SK-N-SH (cell line): ENCODE measurements around the gene PDE8A. TPM values are rescaled to one million over a fixed set of nuclear protein-coding genes. Genes with fewer than 3 reads are reported as not detected.

ENCODE experiments used
- CTCF ChIA-PET: fragments of 300-600, 350-600 bp; formaldehyde crosslinking; extraction: SDS; loops from one replicate; lab custom pipeline; 2021; lab: Yijun Ruan, JAX
- POLR2A ChIA-PET: fragments of 350-600 bp; sonication (Branson Sonifier 250); formaldehyde crosslinking; extraction: SDS; loops from one replicate; lab custom pipeline; 2020; ENCODE audit warnings: antibody characterized with exemption, inconsistent platforms; lab: Yijun Ruan, JAX
- DNase-seq: peaks from one replicate; pipeline ENCODE4 v3.0.0; 2012
- H2AFZ ChIP-seq: fragments of 200-600 bp; sonication (generic); 2 replicates; pipeline ENCODE4 v1.8.1; 2016; ENCODE audit warnings: antibody characterized with exemption, mild to moderate bottlenecking, low read depth
- H3F3A ChIP-seq: fragments of 200-600 bp; sonication (generic); replicated peaks from 2 replicates; pipeline ENCODE3; 2016; ENCODE audit warnings: antibody characterized with exemption, mild to moderate bottlenecking; ENCODE audit not compliant: insufficient read depth
- H3K27ac ChIP-seq, 2 experiments: fragments of 200-500 bp in 1 of 2; fragments of 200-600 bp in 1 of 2; sonication (Bioruptor generic) in 1 of 2; sonication (generic), shearing (Covaris generic) in 1 of 2; 2 replicates each; pipeline versions ENCODE4 v1.5.1 to v1.6.1; 2014 to 2016; ENCODE audit warnings: low read depth in 2 of 2, inconsistent platforms in 1 of 2, low read length in 1 of 2, mild to moderate bottlenecking in 1 of 2, mixed read lengths in 1 of 2
- H3K27me3 ChIP-seq: fragments of 200-600 bp; sonication (generic), shearing (Covaris generic); 2 replicates; pipeline ENCODE4 v1.6.1; 2016; ENCODE audit warnings: mixed run types; ENCODE audit not compliant: insufficient read depth
- H3K36me3 ChIP-seq, 2 experiments: fragments of 200-500 bp in 1 of 2; fragments of 200-600 bp in 1 of 2; sonication (Bioruptor generic) in 1 of 2; sonication (generic) in 1 of 2; replicated peaks in 1 of 2; 2 replicates each; pipeline versions ENCODE3 to v1.5.1; 2014 to 2016; ENCODE audit warnings: low read length in 1 of 2, mild to moderate bottlenecking in 1 of 2; ENCODE audit not compliant: insufficient read depth in 2 of 2, control insufficient read depth in 1 of 2
- H3K4me1 ChIP-seq, 2 experiments: fragments of 200-500 bp in 1 of 2; fragments of 200-600 bp in 1 of 2; sonication (Bioruptor generic) in 1 of 2; sonication (generic), shearing (Covaris generic) in 1 of 2; 2 replicates each; pipeline versions ENCODE4 v1.5.1 to v1.6.1; 2014 to 2016; ENCODE audit warnings: low read depth in 1 of 2, low read length in 1 of 2, mixed run types in 1 of 2; ENCODE audit not compliant: insufficient read depth in 2 of 2, control insufficient read depth in 1 of 2
- H3K4me2 ChIP-seq: fragments of 200-600 bp; sonication (generic), shearing (Covaris generic); 2 replicates; pipeline ENCODE4 v1.6.1; 2017; ENCODE audit warnings: mixed run types
- H3K4me3 ChIP-seq, 2 experiments: fragments of 200-500 bp in 1 of 2; fragments of 200-600 bp in 1 of 2; sonication (Bioruptor generic) in 1 of 2; sonication (generic), shearing (Covaris generic) in 1 of 2; 2 replicates each; pipeline versions ENCODE4 v1.5.1 to v1.8.1; 2014 to 2016; ENCODE audit warnings: low read depth in 2 of 2, inconsistent platforms in 1 of 2, low read length in 1 of 2, mild to moderate bottlenecking in 1 of 2, mixed read lengths in 1 of 2, moderate library complexity in 1 of 2
- H3K79me2 ChIP-seq: fragments of 200-600 bp; sonication (generic); 2 replicates; pipeline ENCODE4 v1.8.1; 2017; ENCODE audit warnings: mild to moderate bottlenecking; ENCODE audit not compliant: insufficient read depth
- H3K9ac ChIP-seq: fragments of 200-600 bp; sonication (generic); 2 replicates; pipeline ENCODE4 v1.6.1; 2017; ENCODE audit warnings: mixed run types
- H3K9me2 ChIP-seq: fragments of 200-600 bp; sonication (generic); 2 replicates; pipeline ENCODE4 v1.6.1; 2017; ENCODE audit warnings: mixed run types
- H3K9me3 ChIP-seq: fragments of 200-600 bp; sonication (generic); 2 replicates; pipeline ENCODE4 v1.6.1; 2017; ENCODE audit warnings: mixed run types, mild to moderate bottlenecking, moderate library complexity
- H4K20me1 ChIP-seq: fragments of 200-600 bp; sonication (generic); 2 replicates; pipeline ENCODE4 v1.6.1; 2017; ENCODE audit warnings: mild to moderate bottlenecking, mixed run types; ENCODE audit not compliant: insufficient read depth
- ELF1 ChIP-seq: IDR thresholded peaks from 2 replicates; pipeline ENCODE4 v1.4.0; 2012
- GABPA ChIP-seq: IDR thresholded peaks from 2 replicates; pipeline ENCODE4 v1.4.0; 2012; ENCODE audit warnings: low read depth, mild to moderate bottlenecking
- GATA2 ChIP-seq: sonication (generic); formaldehyde crosslinking; IDR thresholded peaks from 2 replicates; pipeline ENCODE4 v1.5.0; 2020; ENCODE audit warnings: mild to moderate bottlenecking, missing genetic modification reagents
- JUND ChIP-seq: IDR thresholded peaks from 2 replicates; pipeline ENCODE4 v1.4.0; 2012
- MAX ChIP-seq: IDR thresholded peaks from 2 replicates; pipeline ENCODE4 v1.4.0; 2012; ENCODE audit warnings: low read depth
- MXI1 ChIP-seq: IDR thresholded peaks from 2 replicates; pipeline ENCODE4 v1.6.1; 2012; ENCODE audit warnings: mild to moderate bottlenecking, low read depth, low read length, improper control_type of control experiment
- NFIC ChIP-seq: IDR thresholded peaks from 2 replicates; pipeline ENCODE4 v1.4.0; 2012; ENCODE audit warnings: borderline replicate concordance
- NRF1 ChIP-seq: IDR thresholded peaks from 2 replicates; pipeline ENCODE4 v1.6.1; 2012; ENCODE audit warnings: low read depth, mild to moderate bottlenecking, low read length
- POLR2AphosphoS5 ChIP-seq: IDR thresholded peaks from 2 replicates; pipeline ENCODE4 v1.6.1; 2012; ENCODE audit warnings: low read depth, low read length
- RCOR1 ChIP-seq: fragments of 150-350 bp; IDR thresholded peaks from 2 replicates; pipeline ENCODE4 v1.6.1; 2017; ENCODE audit warnings: antibody characterized with exemption, low read length
- RFX5 ChIP-seq: IDR thresholded peaks from 2 replicates; pipeline ENCODE4 v1.6.1; 2012; ENCODE audit warnings: mild to moderate bottlenecking, improper control_type of control experiment, low read length
- RXRA ChIP-seq: IDR thresholded peaks from 2 replicates; pipeline ENCODE4 v1.4.0; 2012; ENCODE audit warnings: low read depth, mild to moderate bottlenecking, borderline replicate concordance
- SIN3A ChIP-seq: IDR thresholded peaks from 2 replicates; pipeline ENCODE4 v1.6.1; 2012; ENCODE audit warnings: low read depth, mild to moderate bottlenecking, low read length, moderate library complexity, borderline replicate concordance
- TAF1 ChIP-seq: IDR thresholded peaks from 2 replicates; pipeline ENCODE4 v1.6.1; 2012; ENCODE audit warnings: low read depth, mild to moderate bottlenecking, low read length, moderate library complexity, borderline replicate concordance
- TCF12 ChIP-seq: IDR thresholded peaks from 2 replicates; pipeline ENCODE4 v1.4.0; 2012
- TEAD4 ChIP-seq: IDR thresholded peaks from 2 replicates; pipeline ENCODE4 v1.4.0; 2012; ENCODE audit warnings: mild to moderate bottlenecking, borderline replicate concordance; ENCODE audit not compliant: insufficient read depth
- YY1 ChIP-seq: IDR thresholded peaks from 2 replicates; pipeline ENCODE4 v1.4.0; 2012; ENCODE audit warnings: low read depth, mild to moderate bottlenecking
- ZBTB33 ChIP-seq: IDR thresholded peaks from 2 replicates; pipeline ENCODE4 v1.4.0; 2012; ENCODE audit warnings: low read depth, borderline replicate concordance
- WGBS: methylation state at CpG from one replicate; pipeline ENCODE4 v1.1.6; 2017; ENCODE audit warnings: low lambda C conversion rate; 5-methylcytosine and 5-hydroxymethylcytosine counted together
- polyA plus RNA-seq, 3 experiments: library from polyadenylated mRNA; depleted of rRNA; stranded (reverse); fragments of >200 nt; gene quantifications; 2 replicates each; pipeline ENCODE4 v1.2.3, GENCODE V29; 2012
- TF ChIP-seq, protein P1 (sequence below): fragments of 200-600 bp; sonication (generic); IDR thresholded peaks from 2 replicates; pipeline ENCODE4 v1.6.1; 2017; ENCODE audit warnings: antibody characterized with exemption, mild to moderate bottlenecking, moderate library complexity
- TF ChIP-seq, protein P2 (sequence below): IDR thresholded peaks from 2 replicates; pipeline ENCODE4 v1.4.0; 2012; ENCODE audit warnings: low read depth, borderline replicate concordance

PDE8A gene
- polyA plus RNA-seq, 1 of the 3 experiments (the other 2 are of a cell fraction) = 13.4 TPM

GRCh38 chr15:85010386-85011159 is 28.9 kb downstream of the PDE8A start:
- 68% methylated on average over 3 of the region's 3 CpGs for WGBS
- TF ChIP-seq TCF12 = no peak
- TF ChIP-seq ELF1 = no peak
- no peak for TF ChIP-seq RXRA
- TF ChIP-seq NRF1 = no peak
- TF ChIP-seq TAF1 = no peak
- no peak for TF ChIP-seq POLR2AphosphoS5
- no peak for TF ChIP-seq JUND
- TF ChIP-seq, protein P1, sequence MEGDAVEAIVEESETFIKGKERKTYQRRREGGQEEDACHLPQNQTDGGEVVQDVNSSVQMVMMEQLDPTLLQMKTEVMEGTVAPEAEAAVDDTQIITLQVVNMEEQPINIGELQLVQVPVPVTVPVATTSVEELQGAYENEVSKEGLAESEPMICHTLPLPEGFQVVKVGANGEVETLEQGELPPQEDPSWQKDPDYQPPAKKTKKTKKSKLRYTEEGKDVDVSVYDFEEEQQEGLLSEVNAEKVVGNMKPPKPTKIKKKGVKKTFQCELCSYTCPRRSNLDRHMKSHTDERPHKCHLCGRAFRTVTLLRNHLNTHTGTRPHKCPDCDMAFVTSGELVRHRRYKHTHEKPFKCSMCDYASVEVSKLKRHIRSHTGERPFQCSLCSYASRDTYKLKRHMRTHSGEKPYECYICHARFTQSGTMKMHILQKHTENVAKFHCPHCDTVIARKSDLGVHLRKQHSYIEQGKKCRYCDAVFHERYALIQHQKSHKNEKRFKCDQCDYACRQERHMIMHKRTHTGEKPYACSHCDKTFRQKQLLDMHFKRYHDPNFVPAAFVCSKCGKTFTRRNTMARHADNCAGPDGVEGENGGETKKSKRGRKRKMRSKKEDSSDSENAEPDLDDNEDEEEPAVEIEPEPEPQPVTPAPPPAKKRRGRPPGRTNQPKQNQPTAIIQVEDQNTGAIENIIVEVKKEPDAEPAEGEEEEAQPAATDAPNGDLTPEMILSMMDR = no peak
- TF ChIP-seq GABPA = no peak
- TF ChIP-seq, protein P2, sequence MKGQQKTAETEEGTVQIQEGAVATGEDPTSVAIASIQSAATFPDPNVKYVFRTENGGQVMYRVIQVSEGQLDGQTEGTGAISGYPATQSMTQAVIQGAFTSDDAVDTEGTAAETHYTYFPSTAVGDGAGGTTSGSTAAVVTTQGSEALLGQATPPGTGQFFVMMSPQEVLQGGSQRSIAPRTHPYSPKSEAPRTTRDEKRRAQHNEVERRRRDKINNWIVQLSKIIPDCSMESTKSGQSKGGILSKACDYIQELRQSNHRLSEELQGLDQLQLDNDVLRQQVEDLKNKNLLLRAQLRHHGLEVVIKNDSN = no peak
- no peak for TF ChIP-seq SIN3A
- TF ChIP-seq GATA2 (CRISPR knock-in tag) = no peak
- no peak for TF ChIP-seq NFIC
- TF ChIP-seq MAX = no peak
- no peak for TF ChIP-seq RFX5
- Histone ChIP-seq H3K79me2 (peaks cover 86% of the 10 kb centered on the region), H2AFZ (no peak overlapping the region), H4K20me1 (peaks cover 19% of the 10 kb centered on the region; the same call in 1 of the 2 replicates), H3K9ac (no peak overlapping the region), H3K4me2 (no peak overlapping the region), H3K36me3 (no peaks in the 10 kb centered on the region), H3K27me3 (no peaks in the 10 kb centered on the region), H3K4me3 (no peak overlapping the region), H3K4me1 (peaks cover 5 to 19% of the 10 kb centered on the region in 2 experiments; a peak in 2 of 4 replicates), H3K9me3 (no peaks in the 10 kb centered on the region), H3K27ac (peak overlapping the region in 1 of 2 experiments; percentile 19; a peak in 1 of 4 replicates), H3F3A (no peaks in the 10 kb centered on the region), H3K9me2 (no peaks in the 10 kb centered on the region)
- no peak for DNase-seq
- ChIA-PET POLR2A (no interaction called here), CTCF (interaction anchor here (0.6 to 1.4 kb wide), 4 partner anchors 10 to 366 kb away, joined by 3 to 4 read pairs (median 3); no protein-coding TSS in a partner anchor)

- Histone ChIP-seq H3K4me1 (peaks cover 6 to 19% of the 10 kb centered on the region in 2 experiments; a peak in 3 of 4 replicates), H3K9me3 (no peaks in the 10 kb centered on the region), H3K4me2 (no peak overlapping the region), H3K9ac (no peak overlapping the region), H3K36me3 (no peaks in the 10 kb centered on the region), H3K79me2 (peaks cover 87% of the 10 kb centered on the region), H3K27ac (peak overlapping the region in 1 of 2 experiments; percentile 19; a peak in 1 of 4 replicates), H4K20me1 (peaks cover 19% of the 10 kb centered on the region; the same call in 1 of the 2 replicates), H3K27me3 (no peaks in the 10 kb centered on the region), H2AFZ (no peak overlapping the region), H3K4me3 (no peak overlapping the region), H3F3A (no peaks in the 10 kb centered on the region), H3K9me2 (no peaks in the 10 kb centered on the region)
- ChIA-PET POLR2A (no interaction called here), CTCF (interaction anchor here (0.7 to 1.4 kb wide), 3 partner anchors 10 to 34 kb away, joined by 3 to 4 read pairs (median 3); no protein-coding TSS in a partner anchor)
- DNase-seq = no peak
- WGBS = 85% methylated on average over 3 of the region's 3 CpGs
- TF ChIP-seq JUND = no peak
- TF ChIP-seq RCOR1 = no peak
- no peak for TF ChIP-seq TEAD4
- no peak for TF ChIP-seq YY1
- no peak for TF ChIP-seq MXI1
- TF ChIP-seq ELF1 = no peak
- TF ChIP-seq, protein P1 = no peak
- no peak for TF ChIP-seq ZBTB33
Measured at GRCh38 chr15:85011160-85011571, 29.5 kb downstream of the PDE8A start.
